ENCODE data around the gene POR.

DNA sequence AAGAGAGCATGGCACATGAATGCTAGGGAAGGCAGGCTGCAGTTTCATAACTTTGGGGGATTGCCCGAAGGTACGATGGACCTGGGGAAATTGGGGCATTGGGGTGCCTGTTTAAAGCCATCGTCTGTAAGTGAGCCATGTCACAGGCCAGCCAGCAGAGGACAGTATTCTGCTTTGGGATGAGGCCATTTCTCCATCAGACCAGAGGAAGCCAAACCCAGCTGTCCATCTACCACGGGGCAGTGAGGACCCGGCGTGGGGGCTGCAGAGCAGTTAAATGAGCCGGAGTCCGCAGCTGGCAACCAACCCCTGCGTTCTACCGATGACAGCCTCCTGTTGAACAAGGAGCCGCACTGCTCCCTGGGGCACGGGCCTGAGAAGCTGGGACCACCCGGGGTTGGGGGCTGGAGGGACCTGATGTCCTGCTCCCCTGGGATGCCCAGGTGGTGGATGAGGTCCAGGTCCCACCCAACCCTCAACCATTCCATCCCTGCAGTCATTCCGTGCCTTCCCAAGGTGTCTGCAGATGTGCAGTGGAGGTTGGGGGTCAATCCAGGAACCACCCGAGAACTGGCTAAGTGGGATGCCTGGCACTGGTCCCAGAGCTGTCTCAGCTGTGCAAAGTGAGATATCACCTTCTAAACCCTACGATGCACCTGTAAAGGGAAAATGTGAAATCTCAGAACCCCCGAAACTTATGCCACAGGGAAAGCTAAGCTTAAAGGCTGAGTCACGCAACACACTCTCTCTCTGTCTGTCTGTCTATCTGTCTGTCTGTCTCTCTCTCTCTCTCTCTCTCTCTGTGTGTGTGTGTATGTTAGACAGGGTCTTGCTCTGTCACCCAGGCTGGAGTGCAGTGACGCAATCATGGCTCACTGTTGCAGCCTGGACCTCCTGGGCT lies 48.2 kb upstream of the POR start:
- no peak for TF ChIP-seq POLR2AphosphoS5 (IDR thresholded peaks at IDR 0.05; ENCODE audit: low read depth, low read length)
- TF ChIP-seq, protein P1, sequence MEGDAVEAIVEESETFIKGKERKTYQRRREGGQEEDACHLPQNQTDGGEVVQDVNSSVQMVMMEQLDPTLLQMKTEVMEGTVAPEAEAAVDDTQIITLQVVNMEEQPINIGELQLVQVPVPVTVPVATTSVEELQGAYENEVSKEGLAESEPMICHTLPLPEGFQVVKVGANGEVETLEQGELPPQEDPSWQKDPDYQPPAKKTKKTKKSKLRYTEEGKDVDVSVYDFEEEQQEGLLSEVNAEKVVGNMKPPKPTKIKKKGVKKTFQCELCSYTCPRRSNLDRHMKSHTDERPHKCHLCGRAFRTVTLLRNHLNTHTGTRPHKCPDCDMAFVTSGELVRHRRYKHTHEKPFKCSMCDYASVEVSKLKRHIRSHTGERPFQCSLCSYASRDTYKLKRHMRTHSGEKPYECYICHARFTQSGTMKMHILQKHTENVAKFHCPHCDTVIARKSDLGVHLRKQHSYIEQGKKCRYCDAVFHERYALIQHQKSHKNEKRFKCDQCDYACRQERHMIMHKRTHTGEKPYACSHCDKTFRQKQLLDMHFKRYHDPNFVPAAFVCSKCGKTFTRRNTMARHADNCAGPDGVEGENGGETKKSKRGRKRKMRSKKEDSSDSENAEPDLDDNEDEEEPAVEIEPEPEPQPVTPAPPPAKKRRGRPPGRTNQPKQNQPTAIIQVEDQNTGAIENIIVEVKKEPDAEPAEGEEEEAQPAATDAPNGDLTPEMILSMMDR (IDR thresholded peaks at IDR 0.05) = peak; percentile 98

Data from Panc1 (cell line).